ENCODE results near the gene CBFA2T3.

DNA sequence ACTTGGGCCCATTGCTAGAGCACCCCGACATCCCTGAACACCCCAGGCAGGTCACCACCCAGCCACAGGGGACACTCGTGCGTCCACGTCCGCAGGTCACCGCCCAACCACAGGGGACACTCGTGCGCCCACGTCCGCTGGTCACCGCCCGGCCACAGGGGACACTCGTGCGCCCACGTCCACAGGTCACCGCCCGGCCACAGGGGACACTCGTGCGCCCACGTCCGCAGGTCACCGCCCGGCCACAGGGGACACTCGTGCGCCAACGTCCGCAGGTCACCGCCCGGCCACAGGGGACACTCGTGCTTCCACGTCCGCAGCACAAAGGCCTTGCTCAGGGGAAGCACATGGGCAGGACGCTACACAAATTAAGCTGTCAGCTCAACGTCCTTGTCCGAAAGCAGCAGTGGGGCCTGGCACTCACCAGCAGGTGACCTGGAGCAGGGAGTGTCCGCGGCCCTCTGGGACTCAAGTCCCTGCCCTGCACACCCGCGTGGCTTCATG, 137.9 kb downstream of the CBFA2T3 start:
- TF ChIP-seq, protein P1, sequence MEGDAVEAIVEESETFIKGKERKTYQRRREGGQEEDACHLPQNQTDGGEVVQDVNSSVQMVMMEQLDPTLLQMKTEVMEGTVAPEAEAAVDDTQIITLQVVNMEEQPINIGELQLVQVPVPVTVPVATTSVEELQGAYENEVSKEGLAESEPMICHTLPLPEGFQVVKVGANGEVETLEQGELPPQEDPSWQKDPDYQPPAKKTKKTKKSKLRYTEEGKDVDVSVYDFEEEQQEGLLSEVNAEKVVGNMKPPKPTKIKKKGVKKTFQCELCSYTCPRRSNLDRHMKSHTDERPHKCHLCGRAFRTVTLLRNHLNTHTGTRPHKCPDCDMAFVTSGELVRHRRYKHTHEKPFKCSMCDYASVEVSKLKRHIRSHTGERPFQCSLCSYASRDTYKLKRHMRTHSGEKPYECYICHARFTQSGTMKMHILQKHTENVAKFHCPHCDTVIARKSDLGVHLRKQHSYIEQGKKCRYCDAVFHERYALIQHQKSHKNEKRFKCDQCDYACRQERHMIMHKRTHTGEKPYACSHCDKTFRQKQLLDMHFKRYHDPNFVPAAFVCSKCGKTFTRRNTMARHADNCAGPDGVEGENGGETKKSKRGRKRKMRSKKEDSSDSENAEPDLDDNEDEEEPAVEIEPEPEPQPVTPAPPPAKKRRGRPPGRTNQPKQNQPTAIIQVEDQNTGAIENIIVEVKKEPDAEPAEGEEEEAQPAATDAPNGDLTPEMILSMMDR (IDR thresholded peaks at IDR 0.05 in 4 of 5, conservative IDR thresholded peaks at IDR 0.05 in 1 of 5): no peak
- no peak for TF ChIP-seq POLR2A (IDR thresholded peaks at IDR 0.05)
